Stimulated activated memory B cell treated with anti-CD40 and anti-IgM and Interleukin-4, amounts not matched to agents 10 μg/mL and 1 μg/mL and 100 μg/mL, for 72 hours (primary cell): Measurements from ENCODE around the gene CFAP206.

ENCODE experiments used
- ATAC-seq: fragments of 150-1000 bp; cut with Tn5 transposase; 2 replicates; pipeline ENCODE4 v1.10.0; 2021
- H3K27ac Mint-ChIP-seq: one replicate; pipeline ENCODE4 v1.8.0; 2022; ENCODE audit warnings: mild to moderate bottlenecking, mixed read lengths
- H3K27me3 Mint-ChIP-seq: one replicate; pipeline ENCODE4 v1.8.0; 2022; ENCODE audit warnings: mixed read lengths
- H3K36me3 Mint-ChIP-seq: one replicate; pipeline ENCODE4 v1.8.0; 2022; ENCODE audit warnings: mixed read lengths
- H3K4me1 Mint-ChIP-seq: one replicate; pipeline ENCODE4 v1.8.0; 2022; ENCODE audit warnings: mixed read lengths
- H3K4me3 Mint-ChIP-seq: one replicate; pipeline ENCODE4 v1.8.0; 2022; ENCODE audit warnings: mild to moderate bottlenecking, moderate library complexity, mixed read lengths
- H3K9me3 Mint-ChIP-seq: one replicate; pipeline ENCODE4 v1.8.0; 2022; ENCODE audit warnings: mixed read lengths

The CFAP206 gene, protein sequence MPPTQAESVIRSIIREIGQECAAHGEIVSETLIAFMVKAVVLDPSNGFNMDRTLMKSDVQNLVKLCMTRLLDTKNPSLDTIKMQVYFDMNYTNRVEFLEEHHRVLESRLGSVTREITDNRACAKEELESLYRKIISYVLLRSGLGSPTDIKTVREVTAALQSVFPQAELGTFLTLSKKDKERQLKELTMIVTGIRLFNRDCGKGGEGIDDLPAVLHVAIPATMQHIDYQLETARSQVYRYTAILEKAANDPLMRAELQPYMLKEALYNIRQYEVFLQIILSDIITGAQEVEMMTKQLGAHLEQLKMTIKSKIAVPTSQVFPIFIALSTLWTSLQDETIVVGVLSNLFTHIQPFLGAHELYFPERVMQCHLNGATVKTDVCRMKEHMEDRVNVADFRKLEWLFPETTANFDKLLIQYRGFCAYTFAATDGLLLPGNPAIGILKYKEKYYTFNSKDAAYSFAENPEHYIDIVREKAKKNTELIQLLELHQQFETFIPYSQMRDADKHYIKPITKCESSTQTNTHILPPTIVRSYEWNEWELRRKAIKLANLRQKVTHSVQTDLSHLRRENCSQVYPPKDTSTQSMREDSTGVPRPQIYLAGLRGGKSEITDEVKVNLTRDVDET

DNA sequence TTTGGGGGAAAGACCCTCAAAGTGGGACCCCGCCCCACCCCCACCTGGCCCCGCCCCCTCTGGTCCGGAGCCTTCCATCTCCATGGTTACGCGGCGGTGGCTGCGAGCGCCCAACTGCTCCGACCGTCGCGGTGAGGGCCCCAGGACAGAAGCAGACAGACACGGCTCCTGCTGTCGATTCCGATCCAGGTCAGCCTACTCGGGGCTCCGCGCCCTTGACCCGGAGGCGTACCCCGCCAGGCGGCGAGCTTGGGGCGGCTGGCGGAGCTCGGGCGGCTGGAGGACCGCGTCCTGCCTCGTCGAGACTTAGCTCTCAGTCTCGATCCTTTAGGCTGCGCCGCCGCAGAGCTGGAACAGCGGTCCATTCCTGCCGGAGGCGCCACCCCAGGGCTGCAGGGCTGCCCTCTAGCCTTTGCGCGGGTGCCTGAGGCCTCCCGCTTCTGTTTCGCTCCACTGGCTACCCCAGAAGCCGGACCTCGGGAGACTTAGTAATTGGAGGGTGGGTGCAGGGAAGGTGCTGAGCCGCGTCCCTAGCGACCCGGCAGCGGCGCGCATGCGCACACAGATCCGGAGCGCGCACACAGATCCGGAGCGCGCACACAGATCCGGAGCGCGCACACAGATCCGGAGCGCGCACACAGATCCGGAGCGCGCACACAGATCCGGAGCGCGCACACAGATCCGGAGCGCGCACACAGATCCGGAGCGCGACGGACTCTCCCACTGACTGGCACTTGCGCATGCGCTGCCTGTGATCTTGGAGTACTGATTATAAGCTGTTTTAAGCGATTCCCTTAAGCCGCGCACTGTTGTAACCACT is at the start of gene CFAP206:
Gene CFAP206 (plus strand): TSS at position 72 of the 820 bp plus-strand sequence. CDS start 1,868 bp downstream, outside the sequence.
- peak; percentile 94 for ATAC-seq
- peak within 1 kb of the TSS; percentile 91 for H3K4me3 Mint-ChIP-seq
- H3K27ac Mint-ChIP-seq = peak within 1 kb of the TSS; percentile 76
- no peaks in the 10 kb centered on the region for H3K36me3 Mint-ChIP-seq
- peaks cover 10% of the 10 kb centered on the region for H3K27me3 Mint-ChIP-seq
- H3K4me1 Mint-ChIP-seq = peaks cover 4% of the 10 kb centered on the region
- H3K9me3 Mint-ChIP-seq = no peaks in the 10 kb centered on the region

DNA sequence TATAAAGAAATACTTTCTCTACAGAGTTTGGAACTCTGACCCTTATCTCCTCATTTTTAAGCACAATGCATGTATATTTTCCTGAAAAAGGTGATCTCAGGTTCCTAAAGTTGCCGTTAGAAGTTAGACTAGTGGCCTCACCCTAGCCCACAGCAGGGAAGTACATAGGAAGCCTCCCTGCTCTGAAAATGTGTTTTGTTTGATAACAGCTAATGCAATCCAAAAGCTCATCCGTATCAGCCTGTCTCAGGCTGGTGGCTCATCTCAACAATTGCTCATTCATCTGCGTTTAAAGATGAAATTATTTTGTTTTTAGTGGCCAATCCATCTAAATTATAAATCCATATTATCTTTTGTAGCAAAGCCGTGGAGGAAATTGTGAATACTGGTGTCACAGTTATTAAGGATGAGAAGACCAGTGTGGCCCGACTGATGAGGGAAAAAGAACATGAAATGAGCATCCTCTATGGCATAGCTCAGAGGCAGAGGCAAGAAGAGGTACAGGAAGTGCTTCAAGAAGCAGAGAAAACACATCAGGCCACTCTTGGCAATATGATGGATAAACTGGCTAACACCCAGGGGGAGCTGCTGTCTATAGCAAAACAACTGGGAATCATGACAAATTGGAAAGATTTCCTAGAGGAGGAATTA is 43.0 kb upstream of the CFAP206 start:
- peaks cover 13% of the 10 kb centered on the region for H3K9me3 Mint-ChIP-seq
- H3K4me3 Mint-ChIP-seq = no peak overlapping the region
- H3K27ac Mint-ChIP-seq = no peak overlapping the region
- H3K4me1 Mint-ChIP-seq = no peaks in the 10 kb centered on the region
- peaks cover 42% of the 10 kb centered on the region for H3K36me3 Mint-ChIP-seq
- no peaks in the 10 kb centered on the region for H3K27me3 Mint-ChIP-seq
- no peak for ATAC-seq

DNA sequence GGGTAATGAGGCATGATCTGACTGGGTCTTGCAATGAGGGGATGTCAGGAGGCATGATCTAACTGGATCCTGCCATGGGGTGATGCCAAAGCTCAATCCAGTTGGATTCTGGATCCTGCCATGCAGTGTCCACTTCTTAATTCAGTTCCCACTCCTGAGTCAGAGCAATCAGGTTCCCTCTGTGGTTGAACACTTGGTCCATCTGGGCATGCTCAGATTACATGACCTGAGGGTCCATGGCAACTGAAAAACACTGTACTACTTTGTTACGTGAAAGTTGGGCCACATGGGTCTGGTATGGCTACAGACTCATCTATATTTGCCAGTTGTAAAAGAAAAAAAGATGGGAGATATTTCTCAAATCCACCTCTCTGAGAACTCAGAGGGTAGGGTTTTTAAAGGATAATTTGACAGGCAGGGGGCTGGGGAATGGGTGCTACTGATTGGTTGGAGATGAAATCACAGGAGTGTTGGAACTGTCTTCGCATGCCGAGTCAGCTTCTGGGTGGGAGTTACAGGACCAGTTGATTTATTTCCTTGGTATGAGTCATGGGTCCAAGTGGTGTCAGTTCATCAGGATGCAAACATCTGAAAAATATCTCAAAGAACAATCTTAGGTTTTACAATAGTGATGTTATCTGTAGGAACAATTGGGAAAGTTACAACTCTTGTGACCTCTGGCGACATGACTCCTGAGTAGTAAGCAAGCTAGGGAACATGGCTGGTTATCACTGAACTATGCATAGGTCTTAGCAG is 41.5 kb upstream of the CFAP206 start:
- H3K9me3 Mint-ChIP-seq = peaks cover 14% of the 10 kb centered on the region
- no peaks in the 10 kb centered on the region for H3K27me3 Mint-ChIP-seq
- no peak for ATAC-seq
- no peak overlapping the region for H3K4me3 Mint-ChIP-seq
- H3K27ac Mint-ChIP-seq = no peak overlapping the region
- no peaks in the 10 kb centered on the region for H3K4me1 Mint-ChIP-seq
- H3K36me3 Mint-ChIP-seq = peaks cover 40% of the 10 kb centered on the region

GRCh38 chr6:87366899-87367298 is 40.9 kb upstream of the CFAP206 start:
- Mint-ChIP-seq H3K36me3 (peaks cover 35% of the 10 kb centered on the region), H3K4me3 (no peak overlapping the region), H3K9me3 (peaks cover 14% of the 10 kb centered on the region), H3K27ac (no peak overlapping the region), H3K4me1 (no peaks in the 10 kb centered on the region), H3K27me3 (no peaks in the 10 kb centered on the region)
- no peak for ATAC-seq

- peaks cover 4% of the 10 kb centered on the region for H3K9me3 Mint-ChIP-seq
- H3K4me3 Mint-ChIP-seq = no peak overlapping the region
- no peak for ATAC-seq
- no peak overlapping the region for H3K27ac Mint-ChIP-seq
- peaks cover 3% of the 10 kb centered on the region for H3K4me1 Mint-ChIP-seq
- peaks cover 8% of the 10 kb centered on the region for H3K36me3 Mint-ChIP-seq
- no peaks in the 10 kb centered on the region for H3K27me3 Mint-ChIP-seq
Measured at GRCh38 chr6:87373377-87373776, 34.4 kb upstream of the CFAP206 start.

- Mint-ChIP-seq H3K4me1 (peaks cover 14% of the 10 kb centered on the region), H3K36me3 (no peaks in the 10 kb centered on the region), H3K27ac (no peak overlapping the region), H3K9me3 (no peaks in the 10 kb centered on the region), H3K4me3 (no peak overlapping the region), H3K27me3 (no peaks in the 10 kb centered on the region)
- ATAC-seq = no peak
Measured at GRCh38 chr6:87375315-87375714, 32.5 kb upstream of the CFAP206 start.

DNA sequence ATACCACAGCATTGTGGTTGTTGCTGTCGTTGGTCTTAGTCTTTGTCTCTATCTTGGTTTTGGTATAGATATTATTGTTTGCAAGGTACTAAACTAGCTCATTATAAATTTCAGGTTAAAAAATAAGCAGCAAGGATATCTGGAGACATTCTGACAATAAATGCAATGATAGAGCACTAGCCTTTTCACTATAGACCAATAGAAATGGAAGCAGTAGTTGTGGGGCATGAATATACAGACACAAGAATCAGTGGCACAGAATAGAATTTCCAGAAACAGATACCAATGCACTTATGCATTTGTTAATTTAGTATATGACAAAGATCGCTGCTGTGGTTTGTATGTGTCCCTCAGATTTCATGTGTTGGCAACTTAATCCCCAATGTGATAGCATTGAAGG is 31.1 kb upstream of the CFAP206 start:
- Mint-ChIP-seq H3K4me3 (no peak overlapping the region), H3K27ac (no peak overlapping the region), H3K27me3 (no peaks in the 10 kb centered on the region), H3K36me3 (no peaks in the 10 kb centered on the region), H3K4me1 (peaks cover 14% of the 10 kb centered on the region), H3K9me3 (no peaks in the 10 kb centered on the region)
- no peak for ATAC-seq

DNA sequence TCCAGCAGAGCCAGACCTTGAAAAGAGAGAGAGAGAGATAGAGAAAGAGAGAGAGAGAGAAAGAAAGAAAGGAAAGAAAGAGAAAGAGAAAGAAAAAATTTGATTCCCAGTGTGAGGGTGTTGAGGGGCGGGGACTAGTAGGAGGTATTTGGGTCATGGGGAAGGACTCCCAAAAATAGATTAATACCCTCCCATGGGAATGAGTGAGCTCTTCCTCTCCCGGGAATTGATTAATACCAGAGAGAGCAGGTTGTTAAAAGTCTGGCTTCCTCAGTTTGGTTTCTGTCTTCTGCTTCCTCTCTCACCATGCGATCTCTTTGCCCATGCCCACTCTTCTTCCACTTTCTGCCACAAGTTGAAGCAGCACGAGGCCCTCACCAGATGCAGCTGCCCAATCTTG is 28.8 kb upstream of the CFAP206 start:
- Mint-ChIP-seq H3K36me3 (no peaks in the 10 kb centered on the region), H3K4me3 (peak overlapping the region; percentile 73), H3K9me3 (no peaks in the 10 kb centered on the region), H3K4me1 (peaks cover 14% of the 10 kb centered on the region), H3K27me3 (no peaks in the 10 kb centered on the region), H3K27ac (peak overlapping the region; percentile 73)
- ATAC-seq = peak; percentile 79

- H3K9me3 Mint-ChIP-seq = no peaks in the 10 kb centered on the region
- H3K27me3 Mint-ChIP-seq = no peaks in the 10 kb centered on the region
- no peak overlapping the region for H3K27ac Mint-ChIP-seq
- no peak overlapping the region for H3K4me3 Mint-ChIP-seq
- H3K4me1 Mint-ChIP-seq = peaks cover 14% of the 10 kb centered on the region
- ATAC-seq = no peak
- no peaks in the 10 kb centered on the region for H3K36me3 Mint-ChIP-seq
Measured at GRCh38 chr6:87382861-87383260, 24.9 kb upstream of the CFAP206 start.

DNA sequence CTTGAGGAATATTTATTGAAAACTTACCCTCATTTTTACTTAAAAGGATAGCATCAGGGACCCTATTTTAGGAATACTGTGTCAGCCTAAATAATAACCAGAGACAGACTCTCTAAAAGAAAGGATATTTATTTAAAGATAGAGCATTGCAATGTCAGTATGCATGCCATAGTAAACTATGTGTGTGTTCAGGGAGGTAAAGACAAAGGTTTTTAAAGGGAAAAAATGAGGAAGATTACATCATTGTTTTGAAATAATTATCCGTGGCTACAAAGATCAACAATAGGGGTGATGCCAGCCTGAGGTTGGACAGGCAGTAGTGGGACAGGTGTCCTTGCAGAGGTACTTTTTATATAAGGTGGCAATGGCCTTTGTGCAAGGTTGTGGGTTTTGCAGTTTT is 23.7 kb upstream of the CFAP206 start:
- Mint-ChIP-seq H3K27ac (no peak overlapping the region), H3K4me3 (no peak overlapping the region), H3K4me1 (peaks cover 4% of the 10 kb centered on the region), H3K27me3 (no peaks in the 10 kb centered on the region), H3K9me3 (no peaks in the 10 kb centered on the region), H3K36me3 (no peaks in the 10 kb centered on the region)
- no peak for ATAC-seq

- no peak overlapping the region for H3K27ac Mint-ChIP-seq
- no peaks in the 10 kb centered on the region for H3K36me3 Mint-ChIP-seq
- H3K9me3 Mint-ChIP-seq = no peaks in the 10 kb centered on the region
- H3K4me1 Mint-ChIP-seq = peaks cover under 1% of the 10 kb centered on the region
- H3K27me3 Mint-ChIP-seq = no peaks in the 10 kb centered on the region
- H3K4me3 Mint-ChIP-seq = no peak overlapping the region
- ATAC-seq = no peak
Measured at GRCh38 chr6:87384449-87384848, 23.3 kb upstream of the CFAP206 start.

GRCh38 chr6:87391334-87391733 is 16.4 kb upstream of the CFAP206 start:
- H3K36me3 Mint-ChIP-seq = no peaks in the 10 kb centered on the region
- H3K27me3 Mint-ChIP-seq = no peaks in the 10 kb centered on the region
- no peak overlapping the region for H3K27ac Mint-ChIP-seq
- ATAC-seq = no peak
- H3K9me3 Mint-ChIP-seq = no peaks in the 10 kb centered on the region
- H3K4me3 Mint-ChIP-seq = no peak overlapping the region
- H3K4me1 Mint-ChIP-seq = no peaks in the 10 kb centered on the region

DNA sequence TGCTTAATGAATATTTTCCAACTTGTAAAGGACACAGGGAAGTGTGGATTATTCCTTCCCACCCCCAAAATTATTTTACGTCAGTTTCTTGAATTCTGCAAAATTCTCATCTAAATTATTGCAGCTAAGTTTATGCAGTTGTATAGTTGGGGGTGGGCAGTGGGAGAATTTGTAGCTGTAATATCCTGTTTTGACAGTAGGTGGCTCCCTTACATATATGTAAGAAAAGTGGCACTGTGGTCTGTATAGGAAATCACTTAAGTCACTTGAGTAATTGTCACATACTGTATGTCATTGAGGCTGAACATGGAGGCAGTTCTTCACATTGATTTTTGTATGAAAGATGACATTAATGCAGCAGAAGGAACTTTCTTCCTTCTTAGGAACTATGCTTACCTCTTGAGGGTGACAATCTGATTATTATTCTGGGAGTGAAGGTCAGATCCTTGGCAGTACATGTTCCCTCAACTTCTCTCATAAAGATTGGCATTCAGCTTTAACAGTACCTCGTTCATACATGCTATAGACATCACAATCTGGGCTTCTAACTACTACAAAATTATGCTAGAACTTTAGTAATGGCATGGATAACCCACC is 14.6 kb upstream of the CFAP206 start:
- Mint-ChIP-seq H3K27me3 (no peaks in the 10 kb centered on the region), H3K9me3 (no peaks in the 10 kb centered on the region), H3K27ac (no peak overlapping the region)

GRCh38 chr6:87395431-87395830 is 12.3 kb upstream of the CFAP206 start:
- Mint-ChIP-seq H3K9me3 (no peaks in the 10 kb centered on the region), H3K27me3 (no peaks in the 10 kb centered on the region), H3K27ac (no peak overlapping the region), H3K36me3 (no peaks in the 10 kb centered on the region), H3K4me1 (peaks cover 7% of the 10 kb centered on the region), H3K4me3 (no peak overlapping the region)
- ATAC-seq = no peak

More for the DNA sequence above, 14.6 kb upstream of the CFAP206 start:
- Mint-ChIP-seq H3K36me3 (no peaks in the 10 kb centered on the region), H3K4me3 (no peak overlapping the region), H3K4me1 (peaks cover 7% of the 10 kb centered on the region)
- peak; percentile 74 for ATAC-seq
